ENCODE data around the gene ELOVL6.

ELOVL6 gene

GRCh38 chr4:110019153-110019552, 179.3 kb downstream of the ELOVL6 start:
- Histone ChIP-seq H3K27ac (ENCODE audit: low read length) (no peak overlapping the region), H3K27me3 (ENCODE audit: insufficient read depth, low read length) (no peaks in the 10 kb centered on the region), H3K9ac (ENCODE audit: low read depth, low read length) (no peak overlapping the region)

DNA sequence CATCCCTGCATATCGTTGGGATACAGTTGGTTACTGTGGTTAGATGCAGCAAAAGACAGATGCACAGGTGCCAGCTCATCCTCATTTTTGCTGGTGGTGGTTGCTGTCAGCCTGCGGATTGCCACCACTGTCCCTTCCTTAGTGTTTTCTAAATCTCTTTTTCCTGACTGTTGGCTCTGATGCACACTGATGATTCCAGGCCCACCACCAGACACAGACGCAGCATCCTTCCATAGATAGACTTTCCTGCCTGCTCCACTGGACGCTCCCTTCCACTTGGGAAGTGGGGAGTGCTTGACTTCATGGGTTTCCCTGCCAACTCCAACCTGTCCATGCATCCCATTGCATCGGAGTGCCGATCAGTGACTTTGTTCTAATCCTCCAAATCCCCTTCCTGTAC, 184.2 kb downstream of the ELOVL6 start:
- Histone ChIP-seq H3K36me3 (ENCODE audit: insufficient read depth, low read depth, low read length) (no peaks in the 10 kb centered on the region), H3K9me3 (ENCODE audit: insufficient read depth, low read depth, low read length) (no peaks in the 10 kb centered on the region), H3K27ac (ENCODE audit: low read length) (no peak overlapping the region), H3K27me3 (ENCODE audit: insufficient read depth, low read length) (no peaks in the 10 kb centered on the region), H3K4me3 (ENCODE audit: low read length) (no peak overlapping the region), H3K4me1 (ENCODE audit: insufficient read depth, low read length) (0 out of 2 replicates have a peak, but pooled peaks cover 2% of the 10 kb centered on the region), H3K9ac (ENCODE audit: low read depth, low read length) (no peak overlapping the region)

More at GRCh38 chr4:110019153-110019552, 179.3 kb downstream of the ELOVL6 start:
- H3K36me3 ChIP-seq (ENCODE audit: insufficient read depth, low read depth, low read length): no peaks in the 10 kb centered on the region
- H3K4me1 ChIP-seq (ENCODE audit: insufficient read depth, low read length): peaks cover 14% of the 10 kb centered on the region
- no peaks in the 10 kb centered on the region for H3K9me3 ChIP-seq (ENCODE audit: insufficient read depth, low read depth, low read length)
- no peak overlapping the region for H3K4me3 ChIP-seq (ENCODE audit: low read length)

GRCh38 chr4:110012917-110013316, 185.5 kb downstream of the ELOVL6 start:
- no peak overlapping the region for H3K4me3 ChIP-seq (ENCODE audit: low read length)

GRCh38 chr4:110010797-110011196, 187.6 kb downstream of the ELOVL6 start:
- Histone ChIP-seq H3K9me3 (ENCODE audit: insufficient read depth, low read depth, low read length) (no peaks in the 10 kb centered on the region), H3K4me1 (ENCODE audit: insufficient read depth, low read length) (0 out of 2 replicates have a peak, but pooled peaks cover 2% of the 10 kb centered on the region), H3K27me3 (ENCODE audit: insufficient read depth, low read length) (no peaks in the 10 kb centered on the region), H3K27ac (ENCODE audit: low read length) (no peak overlapping the region), H3K36me3 (ENCODE audit: insufficient read depth, low read depth, low read length) (no peaks in the 10 kb centered on the region), H3K9ac (ENCODE audit: low read depth, low read length) (no peak overlapping the region), H3K4me3 (ENCODE audit: low read length) (no peak overlapping the region)

More at GRCh38 chr4:110012917-110013316, 185.5 kb downstream of the ELOVL6 start:
- no peaks in the 10 kb centered on the region for H3K27me3 ChIP-seq (ENCODE audit: insufficient read depth, low read length)
- no peaks in the 10 kb centered on the region for H3K9me3 ChIP-seq (ENCODE audit: insufficient read depth, low read depth, low read length)
- no peaks in the 10 kb centered on the region for H3K36me3 ChIP-seq (ENCODE audit: insufficient read depth, low read depth, low read length)
- H3K9ac ChIP-seq (ENCODE audit: low read depth, low read length): no peak overlapping the region
- H3K4me1 ChIP-seq (ENCODE audit: insufficient read depth, low read length): 0 out of 2 replicates have a peak, but pooled peaks cover 2% of the 10 kb centered on the region
- H3K27ac ChIP-seq (ENCODE audit: low read length): no peak overlapping the region

DNA sequence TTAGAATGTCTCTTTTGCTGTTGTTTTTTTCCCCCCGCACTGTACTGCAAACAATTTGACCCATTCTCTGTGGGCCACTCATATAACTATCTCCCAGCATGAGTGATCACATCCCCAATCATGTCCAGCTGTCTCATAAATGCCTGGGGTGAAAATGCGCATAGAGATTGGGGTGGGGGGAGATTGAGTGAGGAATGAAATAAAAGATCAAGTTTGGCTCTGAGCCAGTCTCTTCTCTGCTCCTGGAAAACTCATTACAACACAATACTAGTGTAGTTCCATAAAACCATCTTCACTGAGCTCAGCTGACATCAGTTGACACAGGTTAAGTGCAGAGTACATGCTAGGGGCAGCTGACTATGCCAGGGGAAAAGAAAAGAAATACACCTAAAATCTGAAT, 188.9 kb downstream of the ELOVL6 start:
- H3K4me3 ChIP-seq (ENCODE audit: low read length): no peak overlapping the region
- H3K27me3 ChIP-seq (ENCODE audit: insufficient read depth, low read length): no peaks in the 10 kb centered on the region
- H3K27ac ChIP-seq (ENCODE audit: low read length): no peak overlapping the region

DNA sequence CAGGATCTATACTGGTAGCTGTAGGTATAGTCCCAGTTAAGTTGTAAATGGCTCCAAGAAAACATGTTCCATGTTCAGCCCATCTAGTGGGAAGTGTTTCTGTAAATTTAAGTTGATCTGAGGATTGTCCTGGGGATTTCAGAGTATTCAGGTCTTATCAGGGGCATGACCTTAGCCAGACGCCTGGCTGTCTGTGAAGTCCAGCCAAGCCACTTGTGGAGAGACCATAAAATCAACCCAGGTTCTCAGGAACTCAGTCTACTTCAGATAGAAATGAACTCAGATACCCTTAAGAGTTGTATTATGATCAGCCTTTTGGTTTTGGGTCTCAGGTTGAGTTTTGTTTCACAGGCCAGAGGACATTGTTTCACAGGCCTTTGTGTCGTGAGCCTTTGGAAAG, 189.9 kb downstream of the ELOVL6 start:
- no peak overlapping the region for H3K9ac ChIP-seq (ENCODE audit: low read depth, low read length)
- H3K27me3 ChIP-seq (ENCODE audit: insufficient read depth, low read length): no peaks in the 10 kb centered on the region
- H3K9me3 ChIP-seq (ENCODE audit: insufficient read depth, low read depth, low read length): no peaks in the 10 kb centered on the region
- no peak overlapping the region for H3K27ac ChIP-seq (ENCODE audit: low read length)
- no peak overlapping the region for H3K4me3 ChIP-seq (ENCODE audit: low read length)
- H3K36me3 ChIP-seq (ENCODE audit: insufficient read depth, low read depth, low read length): no peaks in the 10 kb centered on the region
- H3K4me1 ChIP-seq (ENCODE audit: insufficient read depth, low read length): 0 out of 2 replicates have a peak, but pooled peaks cover 2% of the 10 kb centered on the region

More for the DNA sequence above, 188.9 kb downstream of the ELOVL6 start:
- Histone ChIP-seq H3K36me3 (ENCODE audit: insufficient read depth, low read depth, low read length) (no peaks in the 10 kb centered on the region), H3K9ac (ENCODE audit: low read depth, low read length) (no peak overlapping the region), H3K4me1 (ENCODE audit: insufficient read depth, low read length) (0 out of 2 replicates have a peak, but pooled peaks cover 2% of the 10 kb centered on the region), H3K9me3 (ENCODE audit: insufficient read depth, low read depth, low read length) (no peaks in the 10 kb centered on the region)

DNA sequence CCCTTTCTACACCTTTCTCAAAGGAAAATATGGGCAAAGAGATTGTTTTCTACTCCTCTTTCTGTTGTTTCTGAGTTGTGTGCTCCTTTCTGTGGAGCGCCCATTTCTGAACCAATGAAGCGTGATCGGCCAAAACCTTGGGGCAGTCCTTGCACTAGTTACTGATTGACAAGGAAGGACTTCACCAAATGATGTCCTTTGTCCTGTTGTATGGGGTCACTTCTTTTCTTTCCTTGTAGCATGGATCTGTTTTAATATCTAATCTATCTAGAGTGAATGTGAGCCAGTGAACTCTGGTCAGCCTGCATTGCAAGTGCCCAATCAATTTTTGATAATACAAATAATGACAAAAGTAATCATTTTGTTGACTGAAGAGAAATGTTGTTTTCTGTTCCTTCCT, 191.2 kb downstream of the ELOVL6 start:
- H3K27ac ChIP-seq (ENCODE audit: low read length): no peak overlapping the region
- no peaks in the 10 kb centered on the region for H3K9me3 ChIP-seq (ENCODE audit: insufficient read depth, low read depth, low read length)
- no peak overlapping the region for H3K9ac ChIP-seq (ENCODE audit: low read depth, low read length)
- H3K4me3 ChIP-seq (ENCODE audit: low read length): no peak overlapping the region
- no peaks in the 10 kb centered on the region for H3K27me3 ChIP-seq (ENCODE audit: insufficient read depth, low read length)
- H3K36me3 ChIP-seq (ENCODE audit: insufficient read depth, low read depth, low read length): no peaks in the 10 kb centered on the region
- 0 out of 2 replicates have a peak, but pooled peaks cover 2% of the 10 kb centered on the region for H3K4me1 ChIP-seq (ENCODE audit: insufficient read depth, low read length)

DNA sequence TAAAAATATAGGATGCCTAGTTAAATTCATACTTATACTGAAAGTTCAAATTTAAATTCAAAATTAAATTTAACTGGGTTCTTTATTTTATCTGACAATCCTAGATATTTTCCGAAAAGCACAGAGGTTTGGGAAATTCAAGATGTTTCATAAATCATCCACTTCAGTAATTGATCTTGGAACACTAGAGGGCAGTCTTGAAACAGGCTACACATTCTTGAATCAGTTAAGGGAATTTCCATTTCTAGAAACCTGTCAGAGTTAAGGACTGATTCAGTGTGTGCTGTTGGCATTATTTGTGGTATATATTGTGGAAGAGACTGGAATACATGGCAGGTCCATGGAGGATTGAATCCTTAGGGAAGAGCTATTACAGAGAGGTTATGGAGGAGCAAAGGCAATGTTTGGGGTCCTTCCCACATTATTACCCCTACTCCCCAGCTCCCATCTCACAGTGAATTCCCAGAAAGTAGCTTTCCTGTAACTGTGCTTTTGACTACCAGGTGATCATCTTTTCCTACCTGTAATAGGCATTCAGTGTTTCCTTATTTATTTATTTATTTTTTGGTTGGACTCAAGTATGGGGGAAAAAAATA, 192.9 kb downstream of the ELOVL6 start:
- no peak overlapping the region for H3K9ac ChIP-seq (ENCODE audit: low read depth, low read length)
- no peak overlapping the region for H3K27ac ChIP-seq (ENCODE audit: low read length)
- 0 out of 2 replicates have a peak, but pooled peaks cover 2% of the 10 kb centered on the region for H3K4me1 ChIP-seq (ENCODE audit: insufficient read depth, low read length)
- H3K4me3 ChIP-seq (ENCODE audit: low read length): no peak overlapping the region
- no peaks in the 10 kb centered on the region for H3K27me3 ChIP-seq (ENCODE audit: insufficient read depth, low read length)
- no peaks in the 10 kb centered on the region for H3K9me3 ChIP-seq (ENCODE audit: insufficient read depth, low read depth, low read length)
- H3K36me3 ChIP-seq (ENCODE audit: insufficient read depth, low read depth, low read length): no peaks in the 10 kb centered on the region

- H3K9ac ChIP-seq (ENCODE audit: low read depth, low read length): no peak overlapping the region
- H3K4me1 ChIP-seq (ENCODE audit: insufficient read depth, low read length): 0 out of 2 replicates have a peak, but pooled peaks cover 1% of the 10 kb centered on the region
These were observed 193.9 kb downstream of the ELOVL6 start for GRCh38 chr4:110004556-110004955.

DNA sequence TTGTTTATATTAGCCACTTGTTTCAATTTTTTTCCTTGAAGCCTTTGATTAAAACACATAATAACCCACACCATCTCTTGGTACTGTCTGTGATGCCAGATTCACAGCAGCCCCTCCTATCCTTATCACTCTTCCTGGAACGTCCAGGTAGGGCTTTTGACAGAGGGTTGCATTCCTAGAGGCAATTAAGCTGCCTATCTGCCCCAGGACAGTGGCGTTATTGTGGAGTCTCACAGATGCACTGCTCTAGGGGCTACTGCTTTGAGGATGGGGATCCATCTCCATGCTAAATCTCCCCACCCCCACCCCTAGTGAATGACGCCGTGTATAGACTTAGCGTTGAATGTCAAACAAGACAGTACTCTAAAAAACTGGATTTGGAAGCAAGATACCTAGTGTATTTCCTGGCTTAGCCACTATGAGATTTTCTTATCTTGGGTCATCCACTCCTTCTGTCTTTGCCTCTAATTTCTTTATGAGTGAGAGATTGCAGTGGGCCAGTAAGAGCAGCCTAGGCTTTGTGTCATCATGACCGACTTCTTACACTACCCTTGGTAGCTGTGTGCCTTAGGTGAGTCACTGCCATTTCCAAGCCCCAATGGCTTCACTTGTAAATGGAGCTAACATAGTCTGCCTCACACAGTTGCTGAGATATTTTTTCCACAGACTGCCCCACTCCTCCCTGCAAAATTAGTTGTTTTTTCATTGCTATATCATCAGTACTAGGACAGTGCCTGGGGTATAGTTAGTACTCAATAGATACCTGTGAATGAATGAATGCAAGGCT, 194.8 kb downstream of the ELOVL6 start:
- no peaks in the 10 kb centered on the region for H3K36me3 ChIP-seq (ENCODE audit: insufficient read depth, low read depth, low read length)
- H3K9me3 ChIP-seq (ENCODE audit: insufficient read depth, low read depth, low read length): no peaks in the 10 kb centered on the region
- no peaks in the 10 kb centered on the region for H3K4me1 ChIP-seq (ENCODE audit: insufficient read depth, low read length)
- H3K9ac ChIP-seq (ENCODE audit: low read depth, low read length): no peak overlapping the region
- H3K27ac ChIP-seq (ENCODE audit: low read length): no peak overlapping the region
- H3K27me3 ChIP-seq (ENCODE audit: insufficient read depth, low read length): no peaks in the 10 kb centered on the region
- H3K4me3 ChIP-seq (ENCODE audit: low read length): no peak overlapping the region

More at GRCh38 chr4:110004556-110004955, 193.9 kb downstream of the ELOVL6 start:
- H3K9me3 ChIP-seq (ENCODE audit: insufficient read depth, low read depth, low read length): no peaks in the 10 kb centered on the region
- H3K36me3 ChIP-seq (ENCODE audit: insufficient read depth, low read depth, low read length): no peaks in the 10 kb centered on the region
- H3K27ac ChIP-seq (ENCODE audit: low read length): no peak overlapping the region
- H3K4me3 ChIP-seq (ENCODE audit: low read length): no peak overlapping the region
- H3K27me3 ChIP-seq (ENCODE audit: insufficient read depth, low read length): no peaks in the 10 kb centered on the region

- H3K36me3 ChIP-seq (ENCODE audit: insufficient read depth, low read depth, low read length): no peaks in the 10 kb centered on the region
- H3K9ac ChIP-seq (ENCODE audit: low read depth, low read length): no peak overlapping the region
These were observed 196.1 kb downstream of the ELOVL6 start for GRCh38 chr4:110002326-110002725.

GRCh38 chr4:109999585-109999912, 198.9 kb downstream of the ELOVL6 start:
- Histone ChIP-seq H3K27me3 (ENCODE audit: insufficient read depth, low read length) (no peaks in the 10 kb centered on the region), H3K9ac (ENCODE audit: low read depth, low read length) (no peak overlapping the region), H3K4me3 (ENCODE audit: low read length) (no peak overlapping the region), H3K9me3 (ENCODE audit: insufficient read depth, low read depth, low read length) (no peaks in the 10 kb centered on the region), H3K4me1 (ENCODE audit: insufficient read depth, low read length) (no peaks in the 10 kb centered on the region), H3K27ac (ENCODE audit: low read length) (no peak overlapping the region), H3K36me3 (ENCODE audit: insufficient read depth, low read depth, low read length) (no peaks in the 10 kb centered on the region)

More at GRCh38 chr4:110002326-110002725, 196.1 kb downstream of the ELOVL6 start:
- H3K27ac ChIP-seq (ENCODE audit: low read length): no peak overlapping the region
- H3K27me3 ChIP-seq (ENCODE audit: insufficient read depth, low read length): no peaks in the 10 kb centered on the region
- H3K9me3 ChIP-seq (ENCODE audit: insufficient read depth, low read depth, low read length): no peaks in the 10 kb centered on the region
- H3K4me3 ChIP-seq (ENCODE audit: low read length): no peak overlapping the region
- H3K4me1 ChIP-seq (ENCODE audit: insufficient read depth, low read length): no peaks in the 10 kb centered on the region

All from iPS-20b (cell line).